Neural cell (in vitro differentiated cells): ENCODE results near the gene UNK. TPM values are rescaled to one million over a fixed set of nuclear protein-coding genes. Genes with fewer than 3 reads are reported as not detected.

Source experiments
- H2AFZ ChIP-seq: fragments of 200-600, 300-800 bp; sonication (generic), shearing (Covaris generic); 2 replicates; pipeline ENCODE4 v1.6.0; 2014; ENCODE audit warnings: low read depth, mild to moderate bottlenecking, antibody characterized with exemption, low read length, moderate library complexity
- H3F3A ChIP-seq: fragments of 200-600 bp; shearing (Covaris generic); 2 replicates; pipeline ENCODE4 v1.6.1; 2016; ENCODE audit warnings: mild to moderate bottlenecking, moderate library complexity, mixed read lengths, antibody characterized with exemption, low read length; ENCODE audit not compliant: insufficient read depth, poor library complexity, severe bottlenecking
- H3K27ac ChIP-seq: fragments of 200-600, 300-800 bp; sonication (generic), shearing (Covaris generic); 2 replicates; pipeline ENCODE4 v1.5.1; 2014; ENCODE audit warnings: mild to moderate bottlenecking, low read length, moderate library complexity
- H3K27me3 ChIP-seq: fragments of 300-800, 200-600 bp; sonication (generic), shearing (Covaris generic); 2 replicates; pipeline ENCODE4 v1.6.0; 2014; ENCODE audit warnings: mild to moderate bottlenecking, low read depth, low read length, moderate library complexity; ENCODE audit not compliant: insufficient read depth
- H3K36me3 ChIP-seq: fragments of 300-800, 200-600 bp; sonication (generic), shearing (Covaris generic); 2 replicates; pipeline ENCODE4 v1.5.1; 2014; ENCODE audit warnings: mild to moderate bottlenecking, antibody characterized with exemption, low read length, moderate library complexity; ENCODE audit not compliant: insufficient read depth
- H3K4me2 ChIP-seq: fragments of 300-800, 200-600 bp; sonication (generic), shearing (Covaris generic); 2 replicates; pipeline ENCODE4 v1.6.0; 2014; ENCODE audit warnings: mild to moderate bottlenecking, low read length
- H3K4me3 ChIP-seq: fragments of 300-800, 200-600 bp; sonication (generic), shearing (Covaris generic); 2 replicates; pipeline ENCODE4 v1.5.1; 2014; ENCODE audit warnings: mild to moderate bottlenecking, low read length, moderate library complexity
- H3K79me2 ChIP-seq: fragments of 200-600 bp; shearing (Covaris generic); replicated peaks from 2 replicates; pipeline ENCODE4 v1.6.0; 2014; ENCODE audit warnings: mild to moderate bottlenecking, low read length, moderate library complexity; ENCODE audit not compliant: insufficient read depth
- H3K9ac ChIP-seq: fragments of 300-800, 200-600 bp; sonication (generic), shearing (Covaris generic); 2 replicates; pipeline ENCODE4 v1.6.1; 2016; ENCODE audit warnings: mild to moderate bottlenecking, low read length, mixed read lengths
- H3K9me2 ChIP-seq: fragments of 200-600 bp; shearing (Covaris generic); 2 replicates; pipeline ENCODE4 v1.6.1; 2016; ENCODE audit warnings: mild to moderate bottlenecking, low read length, mixed read lengths; ENCODE audit not compliant: insufficient read depth
- H3K9me3 ChIP-seq: fragments of 200-600, 300-800 bp; sonication (generic), shearing (Covaris generic); 2 replicates; pipeline ENCODE4 v1.6.1; 2016; ENCODE audit warnings: mild to moderate bottlenecking, mixed run types, low read length, moderate library complexity, mixed read lengths
- H4K20me1 ChIP-seq: fragments of 200-600 bp; shearing (Covaris generic); 2 replicates; pipeline ENCODE4 v1.6.1; 2016; ENCODE audit warnings: mild to moderate bottlenecking, mixed run types; ENCODE audit not compliant: insufficient read depth
- EP300 ChIP-seq: fragments of 450-650 bp; conservative IDR thresholded peaks from 2 replicates; pipeline ENCODE4 v1.6.1; 2014; ENCODE audit warnings: antibody characterized with exemption, mild to moderate bottlenecking, moderate library complexity; ENCODE audit not compliant: poor library complexity, severe bottlenecking
- EZH2 ChIP-seq: fragments of 200-600, 300-800 bp; shearing (Covaris generic), sonication (generic); IDR thresholded peaks from 2 replicates; pipeline ENCODE4 v1.6.1; 2014; ENCODE audit warnings: antibody characterized with exemption, low read length, borderline replicate concordance, mild to moderate bottlenecking; ENCODE audit not compliant: insufficient read depth, poor library complexity, severe bottlenecking
- MXI1 ChIP-seq: fragments of 450-650 bp; conservative IDR thresholded peaks from 2 replicates; pipeline ENCODE4 v1.6.1; 2014; ENCODE audit warnings: antibody characterized with exemption, mild to moderate bottlenecking; ENCODE audit not compliant: poor library complexity, severe bottlenecking
- POLR2AphosphoS5 ChIP-seq: IDR thresholded peaks from 2 replicates; pipeline ENCODE4 v1.6.1; 2012
- RAD21 ChIP-seq: fragments of 450-650 bp; conservative IDR thresholded peaks from 2 replicates; pipeline ENCODE4 v1.6.1; 2014; ENCODE audit warnings: antibody characterized with exemption, mild to moderate bottlenecking, moderate library complexity
- SMC3 ChIP-seq: fragments of 450-650 bp; conservative IDR thresholded peaks from 2 replicates; pipeline ENCODE4 v1.6.1; 2014; ENCODE audit warnings: antibody characterized with exemption, mild to moderate bottlenecking, moderate library complexity; ENCODE audit not compliant: poor library complexity
- TAF1 ChIP-seq: IDR thresholded peaks from 2 replicates; pipeline ENCODE4 v1.6.1; 2012; ENCODE audit warnings: low read depth
- polyA plus RNA-seq: library from polyadenylated mRNA; depleted of rRNA; stranded (reverse); fragments of >200 nt; gene quantifications from 2 replicates; pipeline ENCODE4 v1.2.3, GENCODE V29; 2014
- TF ChIP-seq, protein P1 (sequence below): IDR thresholded peaks from 2 replicates; pipeline ENCODE4 v1.6.1; 2012; ENCODE audit warnings: borderline replicate concordance
- TF ChIP-seq, protein P2 (sequence below): fragments of 450-650 bp; IDR thresholded peaks from 2 replicates; pipeline ENCODE4 v1.5.1; 2014; ENCODE audit warnings: antibody characterized with exemption, mild to moderate bottlenecking, moderate library complexity; ENCODE audit not compliant: poor library complexity, severe bottlenecking

Gene UNK
- polyA plus RNA-seq, 1 donor from 2014 or later = 29.9 TPM

DNA sequence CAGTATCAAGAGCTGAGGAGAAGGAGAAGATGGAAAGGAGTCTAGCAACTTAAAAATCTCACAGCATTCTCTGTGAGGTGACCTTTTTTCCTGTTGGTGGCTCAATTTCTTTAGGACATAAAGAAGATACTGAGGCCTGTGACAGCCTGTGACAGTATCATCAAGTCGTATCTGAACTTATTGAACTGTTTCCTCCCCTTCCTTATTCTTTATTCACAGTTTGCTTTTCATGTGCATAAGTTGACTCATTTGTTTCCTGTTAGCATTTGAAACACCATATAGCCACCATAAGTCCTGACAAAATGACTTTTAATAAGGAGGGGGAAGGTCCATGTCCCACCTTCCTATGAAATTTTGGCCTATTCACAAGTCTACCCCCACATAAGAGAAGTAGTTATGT lies 8.9 kb downstream of the UNK start:
- no peak overlapping the region for H3K4me2 ChIP-seq
- no peaks in the 10 kb centered on the region for H3K9me3 ChIP-seq
- no peaks in the 10 kb centered on the region for H3K27me3 ChIP-seq
- no peak overlapping the region for H3K9ac ChIP-seq
- H3F3A ChIP-seq = no peaks in the 10 kb centered on the region
- TF ChIP-seq TAF1 = no peak
- H2AFZ ChIP-seq = no peak overlapping the region
- no peaks in the 10 kb centered on the region for H3K9me2 ChIP-seq
- H3K36me3 ChIP-seq = no peaks in the 10 kb centered on the region
- H3K79me2 ChIP-seq = peaks cover 73% of the 10 kb centered on the region
- no peak overlapping the region for H3K27ac ChIP-seq
- H3K4me3 ChIP-seq = no peak overlapping the region
- no peaks in the 10 kb centered on the region for H4K20me1 ChIP-seq

DNA sequence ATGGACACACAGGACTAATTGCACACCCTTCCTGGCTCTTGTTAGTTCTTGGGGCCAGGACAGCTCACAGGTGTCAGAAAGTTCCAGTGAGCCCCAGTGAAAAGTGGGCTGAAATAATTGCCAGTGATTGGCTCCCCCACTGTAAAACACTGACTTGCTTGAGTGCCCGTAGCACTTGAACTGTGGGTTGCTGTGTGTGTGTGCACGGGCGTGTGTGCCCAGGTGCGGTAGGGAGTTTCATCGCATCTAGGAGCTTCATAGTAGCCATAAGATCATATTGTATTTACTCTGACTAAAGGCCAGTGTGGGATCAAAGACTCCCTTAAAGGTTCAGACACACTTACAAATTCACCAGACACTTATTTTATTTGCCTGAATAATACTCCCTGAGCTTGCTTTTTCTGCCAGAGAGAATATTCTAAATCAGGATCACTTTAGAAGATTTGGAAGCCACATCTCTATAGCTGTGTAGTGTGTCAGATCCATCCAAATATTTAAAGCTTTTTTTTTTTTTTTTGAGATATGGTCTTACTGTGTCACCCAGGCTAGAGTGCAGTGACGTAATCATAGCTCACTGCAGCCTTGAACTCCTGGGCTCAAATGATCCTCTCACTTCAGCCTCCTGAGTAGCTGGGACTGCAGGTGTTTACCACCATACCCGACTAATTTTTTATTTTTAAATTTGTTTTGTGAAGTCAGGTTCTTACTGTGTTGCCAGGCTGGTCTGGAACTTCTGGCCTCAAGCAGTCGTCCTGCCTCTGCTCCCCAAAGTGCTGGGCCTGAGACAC lies 11.4 kb downstream of the UNK start:
- Histone ChIP-seq H3K27ac (no peak overlapping the region), H3K9me2 (no peaks in the 10 kb centered on the region), H3K36me3 (no peaks in the 10 kb centered on the region), H3K4me2 (no peak overlapping the region), H3F3A (no peaks in the 10 kb centered on the region), H3K79me2 (peaks cover 49% of the 10 kb centered on the region), H3K27me3 (no peaks in the 10 kb centered on the region), H4K20me1 (no peaks in the 10 kb centered on the region), H3K4me3 (no peak overlapping the region), H3K9me3 (no peaks in the 10 kb centered on the region), H2AFZ (no peak overlapping the region), H3K9ac (no peak overlapping the region)
- no peak for TF ChIP-seq EP300
- TF ChIP-seq, protein P1, sequence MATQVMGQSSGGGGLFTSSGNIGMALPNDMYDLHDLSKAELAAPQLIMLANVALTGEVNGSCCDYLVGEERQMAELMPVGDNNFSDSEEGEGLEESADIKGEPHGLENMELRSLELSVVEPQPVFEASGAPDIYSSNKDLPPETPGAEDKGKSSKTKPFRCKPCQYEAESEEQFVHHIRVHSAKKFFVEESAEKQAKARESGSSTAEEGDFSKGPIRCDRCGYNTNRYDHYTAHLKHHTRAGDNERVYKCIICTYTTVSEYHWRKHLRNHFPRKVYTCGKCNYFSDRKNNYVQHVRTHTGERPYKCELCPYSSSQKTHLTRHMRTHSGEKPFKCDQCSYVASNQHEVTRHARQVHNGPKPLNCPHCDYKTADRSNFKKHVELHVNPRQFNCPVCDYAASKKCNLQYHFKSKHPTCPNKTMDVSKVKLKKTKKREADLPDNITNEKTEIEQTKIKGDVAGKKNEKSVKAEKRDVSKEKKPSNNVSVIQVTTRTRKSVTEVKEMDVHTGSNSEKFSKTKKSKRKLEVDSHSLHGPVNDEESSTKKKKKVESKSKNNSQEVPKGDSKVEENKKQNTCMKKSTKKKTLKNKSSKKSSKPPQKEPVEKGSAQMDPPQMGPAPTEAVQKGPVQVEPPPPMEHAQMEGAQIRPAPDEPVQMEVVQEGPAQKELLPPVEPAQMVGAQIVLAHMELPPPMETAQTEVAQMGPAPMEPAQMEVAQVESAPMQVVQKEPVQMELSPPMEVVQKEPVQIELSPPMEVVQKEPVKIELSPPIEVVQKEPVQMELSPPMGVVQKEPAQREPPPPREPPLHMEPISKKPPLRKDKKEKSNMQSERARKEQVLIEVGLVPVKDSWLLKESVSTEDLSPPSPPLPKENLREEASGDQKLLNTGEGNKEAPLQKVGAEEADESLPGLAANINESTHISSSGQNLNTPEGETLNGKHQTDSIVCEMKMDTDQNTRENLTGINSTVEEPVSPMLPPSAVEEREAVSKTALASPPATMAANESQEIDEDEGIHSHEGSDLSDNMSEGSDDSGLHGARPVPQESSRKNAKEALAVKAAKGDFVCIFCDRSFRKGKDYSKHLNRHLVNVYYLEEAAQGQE = no peak
- no peak for TF ChIP-seq SMC3
- no peak for TF ChIP-seq EZH2

DNA sequence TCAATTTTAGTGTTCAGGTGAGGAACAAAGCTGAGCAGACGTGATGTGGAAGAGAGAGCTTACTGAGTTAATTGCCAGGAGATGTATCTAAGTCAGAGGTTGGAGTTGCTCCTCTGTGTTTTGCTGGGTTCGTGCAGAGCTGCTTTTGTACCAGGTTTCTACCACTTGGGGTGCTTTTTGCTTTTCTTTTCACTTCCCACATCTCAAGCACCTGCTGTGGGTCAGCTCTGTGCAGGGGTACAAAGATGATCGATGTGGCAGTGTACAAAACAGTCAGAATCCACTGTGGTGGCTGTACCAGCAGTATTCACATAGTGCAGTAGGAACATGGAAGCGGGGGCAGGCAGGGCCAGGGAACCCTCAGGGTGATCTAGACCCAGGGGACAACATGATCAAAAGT lies 14.8 kb downstream of the UNK start:
- H3K79me2 ChIP-seq = peaks cover 17% of the 10 kb centered on the region
- H3K4me3 ChIP-seq = no peak overlapping the region
- no peak overlapping the region for H3K4me2 ChIP-seq
- H3K27me3 ChIP-seq = no peaks in the 10 kb centered on the region
- TF ChIP-seq, protein P2, sequence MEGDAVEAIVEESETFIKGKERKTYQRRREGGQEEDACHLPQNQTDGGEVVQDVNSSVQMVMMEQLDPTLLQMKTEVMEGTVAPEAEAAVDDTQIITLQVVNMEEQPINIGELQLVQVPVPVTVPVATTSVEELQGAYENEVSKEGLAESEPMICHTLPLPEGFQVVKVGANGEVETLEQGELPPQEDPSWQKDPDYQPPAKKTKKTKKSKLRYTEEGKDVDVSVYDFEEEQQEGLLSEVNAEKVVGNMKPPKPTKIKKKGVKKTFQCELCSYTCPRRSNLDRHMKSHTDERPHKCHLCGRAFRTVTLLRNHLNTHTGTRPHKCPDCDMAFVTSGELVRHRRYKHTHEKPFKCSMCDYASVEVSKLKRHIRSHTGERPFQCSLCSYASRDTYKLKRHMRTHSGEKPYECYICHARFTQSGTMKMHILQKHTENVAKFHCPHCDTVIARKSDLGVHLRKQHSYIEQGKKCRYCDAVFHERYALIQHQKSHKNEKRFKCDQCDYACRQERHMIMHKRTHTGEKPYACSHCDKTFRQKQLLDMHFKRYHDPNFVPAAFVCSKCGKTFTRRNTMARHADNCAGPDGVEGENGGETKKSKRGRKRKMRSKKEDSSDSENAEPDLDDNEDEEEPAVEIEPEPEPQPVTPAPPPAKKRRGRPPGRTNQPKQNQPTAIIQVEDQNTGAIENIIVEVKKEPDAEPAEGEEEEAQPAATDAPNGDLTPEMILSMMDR = no peak
- TF ChIP-seq MXI1 (no peak), RAD21 (no peak), EZH2 (no peak), EP300 (no peak), SMC3 (no peak), TAF1 (no peak), POLR2AphosphoS5 (no peak)
- TF ChIP-seq, protein P1 = no peak
- H3K27ac ChIP-seq = no peak overlapping the region
- no peaks in the 10 kb centered on the region for H3K9me2 ChIP-seq
- no peaks in the 10 kb centered on the region for H4K20me1 ChIP-seq
- no peaks in the 10 kb centered on the region for H3K9me3 ChIP-seq
- H3K36me3 ChIP-seq = no peaks in the 10 kb centered on the region
- H2AFZ ChIP-seq = no peak overlapping the region
- no peak overlapping the region for H3K9ac ChIP-seq
- H3F3A ChIP-seq = no peaks in the 10 kb centered on the region
